Forelimb muscle (tissue), 1 donor: ENCODE data around the gene GINS2. TPM values are rescaled to one million over a fixed set of nuclear protein-coding genes. Genes with fewer than 3 reads are reported as not detected.

Experiments used
- DNase-seq: peaks from one replicate; pipeline ENCODE4 v3.0.0-alpha.2; 2013; ENCODE audit warnings: low read depth
- polyA plus RNA-seq: library from polyadenylated mRNA; unstranded; fragments of 120-200 nt; gene quantifications from one replicate; pipeline ENCODE4 v1.2.1, GENCODE V29; 2013; ENCODE audit not compliant: insufficient read length

GINS2 gene
- 7.4 TPM for polyA plus RNA-seq

GRCh38 chr16:85688586-85689284 is at the start of gene GINS2:
GINS2 (minus strand) TSS chr16:85688954; CDS start chr16:85688898, 56 bp downstream.
- peak; percentile 51 for DNase-seq

- no peak for DNase-seq
Observed at GRCh38 chr16:85736921-85737320, 48.2 kb upstream of the GINS2 start.

- DNase-seq = no peak
Observed at GRCh38 chr16:85735946-85736345, 47.2 kb upstream of the GINS2 start.

- DNase-seq = no peak
Observed at GRCh38 chr16:85735225-85735635, 46.5 kb upstream of the GINS2 start.

- DNase-seq = no peak
Observed at GRCh38 chr16:85734311-85735017, 45.7 kb upstream of the GINS2 start.

GRCh38 chr16:85733839-85734170 is 45.1 kb upstream of the GINS2 start:
- no peak for DNase-seq

GRCh38 chr16:85733155-85733838 is 44.5 kb upstream of the GINS2 start:
- no peak for DNase-seq

GRCh38 chr16:85731179-85731578 is 42.4 kb upstream of the GINS2 start:
- DNase-seq = no peak

- DNase-seq = no peak
Observed at GRCh38 chr16:85730186-85730465, 41.4 kb upstream of the GINS2 start.

- no peak for DNase-seq
Observed at GRCh38 chr16:85729452-85730185, 40.9 kb upstream of the GINS2 start.

GRCh38 chr16:85728879-85729278 is 40.1 kb upstream of the GINS2 start:
- DNase-seq = no peak

- DNase-seq = no peak
Observed at GRCh38 chr16:85724936-85725335, 36.2 kb upstream of the GINS2 start.

GRCh38 chr16:85724126-85724879 is 35.5 kb upstream of the GINS2 start:
- no peak for DNase-seq

GRCh38 chr16:85722128-85722893 is 33.6 kb upstream of the GINS2 start:
- DNase-seq = no peak

GRCh38 chr16:85720302-85720637 is 31.5 kb upstream of the GINS2 start:
- DNase-seq = no peak

- no peak for DNase-seq
Observed at GRCh38 chr16:85719605-85720301, 31.0 kb upstream of the GINS2 start.

- DNase-seq = no peak
Observed at GRCh38 chr16:85718682-85719081, 29.9 kb upstream of the GINS2 start.

- DNase-seq = no peak
Observed at GRCh38 chr16:85718153-85718477, 29.4 kb upstream of the GINS2 start.

- no peak for DNase-seq
Observed at GRCh38 chr16:85717393-85718152, 28.8 kb upstream of the GINS2 start.

GRCh38 chr16:85716680-85717038 is 27.9 kb upstream of the GINS2 start:
- no peak for DNase-seq
